H1 (cell line): Measurements from ENCODE around the gene TLE3. TPM values are rescaled to one million over a fixed set of nuclear protein-coding genes. Genes with fewer than 3 reads are reported as not detected.

ENCODE experiments used
- CBX5 ChIP-seq: fragments of 300-800, 300-1000 bp; sonication (generic); IDR thresholded peaks from 2 replicates; pipeline ENCODE4 v1.7.1; 2016; ENCODE audit warnings: antibody characterized with exemption, low read length, low read depth
- CHD2 ChIP-seq: IDR thresholded peaks from 2 replicates; pipeline ENCODE4 v1.6.1; 2012; ENCODE audit warnings: low read length, improper control_type of control experiment
- CHD7 ChIP-seq: fragments of 300-600 bp; sonication (generic); IDR thresholded peaks from 2 replicates; pipeline ENCODE4 v1.7.1; 2012; ENCODE audit warnings: low read length, moderate library complexity, mild to moderate bottlenecking, inconsistent platforms; ENCODE audit not compliant: insufficient replicate concordance
- POLR2AphosphoS5 ChIP-seq: IDR thresholded peaks from 2 replicates; pipeline ENCODE4 v1.6.1; 2011; ENCODE audit warnings: low read depth, low read length
- SP2 ChIP-seq: IDR thresholded peaks from 2 replicates; pipeline ENCODE4 v1.6.1; 2012; ENCODE audit warnings: mild to moderate bottlenecking, low read length, inconsistent platforms
- TAF7 ChIP-seq: optimal IDR thresholded peaks from 2 replicates; pipeline ENCODE3; 2011; ENCODE audit warnings: low read depth, mild to moderate bottlenecking, inconsistent platforms, low read length, moderate library complexity, borderline replicate concordance
- polyA plus RNA-seq, 7 experiments: library from polyadenylated mRNA; depleted of rRNA in 3 of 7; stranded (reverse) in 5 of 7; unstranded in 2 of 7; fragments of >200 nt in 5 of 7; fragments of 200-250 nt in 2 of 7; gene quantifications; 1 replicate in 5 of 7; 2 replicates in 1 of 7; 4 replicates in 1 of 7; pipeline versions ENCODE4 v1.2.1 to v1.2.3, GENCODE V29; 2011 to 2013; ENCODE audit warnings: missing spikeins in 2 of 7, mixed read lengths in 2 of 7
- total RNA-seq: library from RNA; stranded (reverse); fragmentation: NEBNext Ultra II Directional; extraction: Animal tissue kit (Norgen Biotek cat#: 25700); gene quantifications from 2 replicates; pipeline ENCODE4 v1.2.1, GENCODE V29; 2021

The TLE3 gene
- total and polyA plus RNA-seq, 2 of the 8 experiments (the other 6 are each of a cell fraction or from before 2014, with no cell fraction given), result 25.1 to 61.2 TPM

- TF ChIP-seq CHD7, result no peak
- no peak for TF ChIP-seq SP2
- no peak for TF ChIP-seq TAF7
- TF ChIP-seq CHD2, result no peak
- no peak for TF ChIP-seq POLR2AphosphoS5
- TF ChIP-seq CBX5, result no peak
Observed at GRCh38 chr15:70126362-70126761, 28.6 kb upstream of the TLE3 start (continued).
